Measurements from ENCODE around the gene ZSCAN16. TPM values are rescaled to one million over a fixed set of nuclear protein-coding genes. Genes with fewer than 3 reads are reported as not detected.

ZSCAN16 gene
- 11.0 and 11.3 TPM in 2 replicates for total RNA-seq

DNA sequence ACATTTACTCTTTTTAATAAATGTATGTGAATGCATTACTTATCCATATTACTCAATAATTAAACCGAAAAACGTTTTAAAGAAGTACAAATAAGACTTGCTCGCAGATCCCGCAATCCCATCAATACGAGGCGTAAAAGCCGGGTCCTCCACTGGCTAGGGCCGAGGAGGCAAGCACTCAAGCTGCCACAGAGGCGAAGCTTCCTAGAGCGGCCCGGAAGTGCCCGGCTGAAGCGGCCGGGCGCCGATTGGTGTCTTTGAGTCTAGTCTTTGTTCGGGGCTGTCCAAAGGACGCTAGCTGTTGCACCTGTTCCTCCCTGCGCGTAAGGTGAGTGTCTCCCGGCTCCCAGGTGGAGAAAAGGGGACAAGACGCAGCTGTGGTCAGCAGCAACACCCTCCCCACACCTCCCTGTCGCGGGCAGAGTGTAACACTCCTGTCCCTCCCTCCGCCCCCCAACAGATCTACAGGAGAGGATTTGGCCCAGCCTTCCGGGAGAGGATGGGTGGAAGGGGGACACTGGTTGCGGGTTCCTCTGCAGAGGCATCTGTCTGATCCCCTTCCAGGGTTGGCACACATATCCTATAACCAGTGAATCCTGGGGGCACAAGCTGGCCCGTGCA, at the start of gene ZSCAN16:
ZSCAN16 (plus strand) TSS at position 260 of the 621 bp plus-strand sequence. CDS start 835 bp downstream, outside the sequence.

DNA sequence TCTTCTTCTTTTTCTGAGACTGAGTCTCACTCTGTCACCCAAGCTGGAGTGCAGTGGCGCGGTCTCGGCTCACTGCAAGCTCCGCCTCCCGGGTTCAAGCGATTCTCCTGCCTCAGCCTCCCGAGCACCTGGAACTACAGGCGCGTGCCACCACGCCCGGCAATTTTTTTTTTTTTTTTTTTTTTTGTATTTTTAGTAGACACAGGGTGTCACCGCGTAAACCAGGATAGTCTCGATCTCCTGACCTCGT, 44.1 kb upstream of the ZSCAN16 start, which contains the start of gene ZNF165:
ZNF165 (plus strand) TSS at position 188 of the 250 bp plus-strand sequence. CDS start 4,913 bp downstream, outside the sequence.

DNA sequence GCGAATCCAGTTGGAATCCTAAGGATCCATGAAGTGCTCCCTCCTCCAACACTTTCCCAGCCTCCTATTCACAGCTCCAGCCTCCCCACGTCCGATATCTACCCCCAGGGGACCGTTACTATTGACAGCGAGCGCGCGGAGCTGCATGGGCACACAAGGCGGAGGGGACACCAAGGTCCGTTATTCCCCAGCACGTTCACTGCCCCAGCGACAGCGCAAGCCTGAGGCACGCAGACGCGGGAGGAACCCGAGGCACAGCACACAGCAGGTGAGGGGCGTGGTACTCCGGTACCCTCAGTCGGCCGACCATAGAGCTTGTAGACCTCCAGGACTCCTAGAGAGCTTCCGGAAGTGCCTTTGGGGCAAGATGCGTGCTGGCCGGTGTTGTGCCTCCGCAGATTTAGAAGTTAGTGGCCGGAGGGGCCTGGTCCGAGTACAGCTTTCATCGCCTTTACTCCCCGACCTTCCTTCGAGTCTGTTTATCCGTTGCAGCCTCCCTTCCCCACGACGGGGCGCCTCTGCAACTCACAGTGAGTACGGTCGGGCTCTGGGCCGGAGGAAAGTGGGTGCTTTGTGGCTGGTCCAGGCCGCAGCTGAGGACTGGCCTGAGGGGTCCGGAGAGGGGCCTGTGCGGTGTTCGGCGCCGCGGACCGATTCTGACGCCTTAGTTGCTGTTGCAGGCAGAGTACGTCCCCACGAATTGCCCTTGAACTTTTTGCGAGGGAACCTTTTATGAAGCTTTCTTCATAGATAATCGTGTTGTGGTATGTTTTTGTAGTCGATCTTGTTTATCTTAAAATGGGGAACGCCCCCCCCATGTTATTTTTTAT, 17.3 kb downstream of the ZSCAN16 start, which contains the start of gene ZKSCAN8:
ZKSCAN8 (plus strand) TSS at position 384 of the 830 bp plus-strand sequence. CDS start 6,525 bp downstream, outside the sequence.

Other genes starting within 250 kb of the ZSCAN16 start
- not detected in 2 replicates for gene OR2B2, start 212.2 kb upstream of the ZSCAN16 start, total RNA-seq
- not detected in 2 replicates for gene OR2B6, start 167.4 kb upstream of the ZSCAN16 start, total RNA-seq
- 0.13 and 0.16 TPM in 2 replicates for gene ZNF165, start 44.0 kb upstream of the ZSCAN16 start, total RNA-seq
- 7.1 and 21.9 TPM in 2 replicates for gene ZKSCAN8, start 17.3 kb downstream of the ZSCAN16 start, total RNA-seq
- 9.4 and 16.9 TPM in 2 replicates for gene ZSCAN9, start 100.7 kb downstream of the ZSCAN16 start, total RNA-seq
- gene ZKSCAN4, start 127.7 kb downstream of the ZSCAN16 start, total RNA-seq: 3.9 and 4.3 TPM in 2 replicates
- gene NKAPL, start 134.7 kb downstream of the ZSCAN16 start, total RNA-seq: 0.32 and 0.57 TPM in 2 replicates
- gene ZSCAN26, start 142.5 kb downstream of the ZSCAN16 start, total RNA-seq: 7.4 and 12.0 TPM in 2 replicates
- 6.5 and 7.0 TPM in 2 replicates for gene PGBD1, start 157.0 kb downstream of the ZSCAN16 start, total RNA-seq
- gene ZSCAN31, start 211.5 kb downstream of the ZSCAN16 start, total RNA-seq: 21.3 and 45.7 TPM in 2 replicates
- 3.7 and 7.2 TPM in 2 replicates for gene ZKSCAN3, start 225.3 kb downstream of the ZSCAN16 start, total RNA-seq

Measured in bladder microvascular endothelial cell (primary cell).